H9 (cell line): ENCODE results near the gene LEF1. TPM values are rescaled to one million over a fixed set of nuclear protein-coding genes. Genes with fewer than 3 reads are reported as not detected.

ENCODE experiments used
- DNase-seq: peaks from one replicate; pipeline ENCODE4 v3.0.0-alpha.2; 2017
- H2AFZ ChIP-seq: one replicate; pipeline ENCODE4 v1.6.1; 2013; ENCODE audit warnings: mild to moderate bottlenecking, low read length, control low read depth, moderate library complexity
- H2AK5ac ChIP-seq: 2 replicates; pipeline ENCODE4 v1.6.1; 2013; ENCODE audit warnings: low read length, control low read depth, mixed read lengths; ENCODE audit not compliant: insufficient read length
- H2BK120ac ChIP-seq: one replicate; pipeline ENCODE4 v1.6.1; 2013; ENCODE audit warnings: low read depth, mild to moderate bottlenecking, low read length, control low read depth, inconsistent platforms; ENCODE audit not compliant: poor library complexity, severe bottlenecking
- H2BK12ac ChIP-seq: 2 replicates; pipeline ENCODE4 v1.6.1; 2013; ENCODE audit warnings: low read length, control low read depth, mixed read lengths, low read depth; ENCODE audit not compliant: insufficient read length
- H2BK15ac ChIP-seq: 2 replicates; pipeline ENCODE4 v1.6.1; 2013; ENCODE audit warnings: low read depth, low read length, control low read depth
- H2BK20ac ChIP-seq: one replicate; pipeline ENCODE4 v1.6.1; 2013; ENCODE audit warnings: low read depth, mild to moderate bottlenecking, low read length, control low read depth, inconsistent platforms; ENCODE audit not compliant: poor library complexity, severe bottlenecking
- H2BK5ac ChIP-seq: 2 replicates; pipeline ENCODE4 v1.6.1; 2013; ENCODE audit warnings: low read length, control low read depth, mixed read lengths; ENCODE audit not compliant: insufficient read length
- H3K14ac ChIP-seq: 2 replicates; pipeline ENCODE4 v1.6.1; 2013; ENCODE audit warnings: low read length, control low read depth; ENCODE audit not compliant: insufficient read depth
- H3K18ac ChIP-seq: 2 replicates; pipeline ENCODE4 v1.6.1; 2013; ENCODE audit warnings: low read depth, mild to moderate bottlenecking, mixed read lengths, low read length, control low read depth; ENCODE audit not compliant: insufficient read length
- H3K23ac ChIP-seq: 2 replicates; pipeline ENCODE4 v1.6.1; 2013; ENCODE audit warnings: low read length, control low read depth, mixed read lengths, low read depth; ENCODE audit not compliant: insufficient read length
- H3K23me2 ChIP-seq: 2 replicates; pipeline ENCODE4 v1.6.1; 2013; ENCODE audit warnings: low read depth, mild to moderate bottlenecking, mixed read lengths, low read length, control low read depth; ENCODE audit not compliant: insufficient read length, poor library complexity, severe bottlenecking
- H3K27ac ChIP-seq: 2 replicates; pipeline ENCODE4 v1.5.1; 2013; ENCODE audit warnings: low read length, control low read depth, mixed read lengths, low read depth; ENCODE audit not compliant: insufficient read length
- H3K27me3 ChIP-seq: 2 replicates; pipeline ENCODE4 v1.6.1; 2013; ENCODE audit warnings: low read length, control low read depth, inconsistent platforms; ENCODE audit not compliant: insufficient read depth
- H3K4ac ChIP-seq: 2 replicates; pipeline ENCODE4 v1.6.1; 2013; ENCODE audit warnings: low read depth, mild to moderate bottlenecking, control low read depth, inconsistent platforms, low read length, moderate library complexity
- H3K4me1 ChIP-seq: 2 replicates; pipeline ENCODE4 v1.6.1; 2013; ENCODE audit warnings: low read length, control low read depth, inconsistent platforms; ENCODE audit not compliant: insufficient read depth
- H3K4me2 ChIP-seq: 2 replicates; pipeline ENCODE4 v1.6.1; 2013; ENCODE audit warnings: low read length, control low read depth, mixed read lengths; ENCODE audit not compliant: insufficient read length, insufficient read depth
- H3K56ac ChIP-seq: 2 replicates; pipeline ENCODE4 v1.6.1; 2013; ENCODE audit warnings: low read depth, mild to moderate bottlenecking, mixed read lengths, low read length, control low read depth; ENCODE audit not compliant: insufficient read length
- H3K79me1 ChIP-seq: 2 replicates; pipeline ENCODE4 v1.6.1; 2013; ENCODE audit warnings: low read depth, mild to moderate bottlenecking, moderate library complexity, low read length, control low read depth, inconsistent platforms; ENCODE audit not compliant: insufficient read depth, poor library complexity, severe bottlenecking
- H3K79me2 ChIP-seq: 2 replicates; pipeline ENCODE4 v1.6.1; 2013; ENCODE audit warnings: low read length, control low read depth, inconsistent platforms; ENCODE audit not compliant: insufficient read depth
- H3K9ac ChIP-seq: 2 replicates; pipeline ENCODE4 v1.6.1; 2013; ENCODE audit warnings: low read length, control low read depth, mixed read lengths; ENCODE audit not compliant: insufficient read length; ENCODE audit errors: extremely low read depth
- H3K9me3 ChIP-seq: one replicate; pipeline ENCODE4 v1.6.1; 2013; ENCODE audit warnings: low read depth, low read length, inconsistent platforms; ENCODE audit not compliant: control insufficient read depth
- H3T11ph ChIP-seq: one replicate; pipeline ENCODE4 v1.6.1; 2013; ENCODE audit warnings: mild to moderate bottlenecking, low read length, control low read depth, inconsistent platforms
- H4K20me1 ChIP-seq: one replicate; pipeline ENCODE4 v1.6.1; 2013; ENCODE audit not compliant: control insufficient read depth, insufficient read length, insufficient read depth
- H4K5ac ChIP-seq: 2 replicates; pipeline ENCODE4 v1.6.1; 2013; ENCODE audit warnings: low read depth, mild to moderate bottlenecking, mixed read lengths, low read length, control low read depth; ENCODE audit not compliant: insufficient read length
- H4K8ac ChIP-seq: replicated peaks from 2 replicates; pipeline ENCODE4 v1.6.1; 2013; ENCODE audit warnings: low read length, control low read depth, mixed read lengths, low read depth; ENCODE audit not compliant: insufficient read length
- H4K91ac ChIP-seq: 2 replicates; pipeline ENCODE4 v1.6.1; 2013; ENCODE audit warnings: low read depth, mild to moderate bottlenecking, moderate library complexity, mixed read lengths, low read length, control low read depth; ENCODE audit not compliant: insufficient read length
- H3K27ac Mint-ChIP-seq, 3 experiments: 2 replicates in 2 of 3; 3 replicates in 1 of 3; pipeline ENCODE4 v1.8.0; 2020 to 2021; ENCODE audit warnings: mixed read lengths in 3 of 3, mild to moderate bottlenecking in 1 of 3, moderate library complexity in 1 of 3
- H3K27me3 Mint-ChIP-seq: 2 replicates; pipeline ENCODE4 v1.8.0; 2021; ENCODE audit warnings: low read depth, mild to moderate bottlenecking, moderate library complexity, mixed read lengths
- H3K36me3 Mint-ChIP-seq, 3 experiments: 2 replicates in 2 of 3; 3 replicates in 1 of 3; pipeline ENCODE4 v1.8.0; 2020 to 2021; ENCODE audit warnings: low read depth in 3 of 3, mixed read lengths in 3 of 3; ENCODE audit not compliant: insufficient read depth in 1 of 3
- H3K4me1 Mint-ChIP-seq, 2 experiments: 2 replicates each; pipeline ENCODE4 v1.8.0; 2020; ENCODE audit warnings: mixed read lengths in 2 of 2
- H3K4me3 Mint-ChIP-seq, 2 experiments: 2 replicates in 1 of 2; 3 replicates in 1 of 2; pipeline ENCODE4 v1.8.0; 2020 to 2021; ENCODE audit warnings: mild to moderate bottlenecking in 2 of 2, mixed read lengths in 2 of 2, moderate library complexity in 1 of 2
- H3K9me3 Mint-ChIP-seq, 2 experiments: 2 replicates in 1 of 2; 3 replicates in 1 of 2; pipeline ENCODE4 v1.8.0; 2020; ENCODE audit warnings: mild to moderate bottlenecking in 2 of 2, mixed read lengths in 2 of 2, moderate library complexity in 1 of 2
- WGBS: extraction: QIAGEN DNeasy Blood & Tissue Kit; methylation state at CpG from one replicate; pipeline ENCODE4 v1.1.7; 2013; ENCODE audit warnings: missing lambda C conversion rate, low lambda C conversion rate, mixed read lengths; ENCODE audit not compliant: insufficient read length; ENCODE audit errors: extremely low coverage; 5-methylcytosine and 5-hydroxymethylcytosine counted together
- total RNA-seq: library from RNA; stranded (reverse); gene quantifications from 2 replicates; pipeline ENCODE4 v1.2.1, GENCODE V29; 2021
- TF ChIP-seq, protein P1 (sequence below): fragments of 200-600 bp; sonication (generic); conservative IDR thresholded peaks from 3 replicates; pipeline ENCODE4 v1.8.0; 2021; ENCODE audit warnings: antibody characterized with exemption, mild to moderate bottlenecking

Gene LEF1
- total RNA-seq, 1 experiment from 2014 or later = 2.5 TPM

DNA sequence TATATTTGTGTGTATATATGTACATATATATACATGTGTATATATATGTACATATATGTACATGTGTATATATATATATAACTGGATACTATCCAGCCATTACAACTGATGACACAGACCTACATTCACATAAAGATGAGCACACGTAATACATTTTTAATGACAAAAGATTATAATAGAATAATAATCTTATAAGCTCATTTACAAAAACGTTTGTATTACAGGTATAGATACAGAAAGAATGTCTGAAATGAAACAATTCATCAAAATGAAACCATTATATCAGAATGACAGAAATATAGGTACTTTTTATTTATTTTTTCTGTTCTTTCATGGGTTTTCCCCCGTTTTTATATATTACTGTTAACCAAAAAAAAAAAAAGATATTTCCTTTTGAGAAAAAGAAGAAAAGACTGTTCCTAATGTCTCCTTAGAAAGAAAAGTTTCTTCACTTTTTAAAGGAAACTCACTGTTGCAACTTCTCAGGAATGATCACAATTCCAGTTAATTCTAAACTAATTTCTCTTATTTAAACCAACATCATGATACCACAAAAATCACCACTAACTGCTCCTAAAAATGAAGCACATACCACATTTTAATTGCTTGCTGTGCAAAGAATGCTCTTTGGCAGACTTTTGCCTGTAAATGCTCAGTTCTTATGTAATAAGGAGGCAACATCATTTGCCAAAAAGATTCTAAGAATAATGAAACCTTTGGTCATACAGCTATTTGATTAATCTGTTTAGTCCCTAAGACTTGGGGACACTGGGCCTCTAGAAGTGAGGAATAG lies 18.9 kb downstream of the LEF1 start:
- H3K27ac Mint-ChIP-seq = no peak overlapping the region
- H2BK120ac ChIP-seq = no peak overlapping the region
- peaks cover 8% of the 10 kb centered on the region in 2 experiments for H3K4me1 Mint-ChIP-seq
- no peak overlapping the region for H4K8ac ChIP-seq
- no peak overlapping the region for H2BK5ac ChIP-seq
- H3K27me3 ChIP-seq = no peaks in the 10 kb centered on the region
- no peak overlapping the region for H2BK20ac ChIP-seq
- DNase-seq = no peak
- H2AK5ac ChIP-seq = no peak overlapping the region
- H3K79me1 ChIP-seq = no peaks in the 10 kb centered on the region
- H3K18ac ChIP-seq = no peak overlapping the region
- no CpG with 5 or more reads among the region's 3 CpGs for WGBS
- H3K56ac ChIP-seq = no peak overlapping the region
- H3K4me1 ChIP-seq = no peaks in the 10 kb centered on the region
- no peak overlapping the region for H3K4me2 ChIP-seq
- no peaks in the 10 kb centered on the region for H3K9me3 Mint-ChIP-seq
- H2BK12ac ChIP-seq = no peak overlapping the region
- H2AFZ ChIP-seq = no peak overlapping the region
- no peak overlapping the region for H3K4ac ChIP-seq
- no peaks in the 10 kb centered on the region; a peak in 1 of 7 replicates for H3K36me3 Mint-ChIP-seq
- H3T11ph ChIP-seq = no peak overlapping the region
- H2BK15ac ChIP-seq = no peak overlapping the region
- no peaks in the 10 kb centered on the region for H3K23me2 ChIP-seq
- H4K91ac ChIP-seq = no peak overlapping the region
- H3K9me3 ChIP-seq = no peaks in the 10 kb centered on the region
- no peak overlapping the region for H3K14ac ChIP-seq
- H3K79me2 ChIP-seq = no peaks in the 10 kb centered on the region
- H3K23ac ChIP-seq = no peak overlapping the region
- no peaks in the 10 kb centered on the region for H4K20me1 ChIP-seq
- TF ChIP-seq, protein P1, sequence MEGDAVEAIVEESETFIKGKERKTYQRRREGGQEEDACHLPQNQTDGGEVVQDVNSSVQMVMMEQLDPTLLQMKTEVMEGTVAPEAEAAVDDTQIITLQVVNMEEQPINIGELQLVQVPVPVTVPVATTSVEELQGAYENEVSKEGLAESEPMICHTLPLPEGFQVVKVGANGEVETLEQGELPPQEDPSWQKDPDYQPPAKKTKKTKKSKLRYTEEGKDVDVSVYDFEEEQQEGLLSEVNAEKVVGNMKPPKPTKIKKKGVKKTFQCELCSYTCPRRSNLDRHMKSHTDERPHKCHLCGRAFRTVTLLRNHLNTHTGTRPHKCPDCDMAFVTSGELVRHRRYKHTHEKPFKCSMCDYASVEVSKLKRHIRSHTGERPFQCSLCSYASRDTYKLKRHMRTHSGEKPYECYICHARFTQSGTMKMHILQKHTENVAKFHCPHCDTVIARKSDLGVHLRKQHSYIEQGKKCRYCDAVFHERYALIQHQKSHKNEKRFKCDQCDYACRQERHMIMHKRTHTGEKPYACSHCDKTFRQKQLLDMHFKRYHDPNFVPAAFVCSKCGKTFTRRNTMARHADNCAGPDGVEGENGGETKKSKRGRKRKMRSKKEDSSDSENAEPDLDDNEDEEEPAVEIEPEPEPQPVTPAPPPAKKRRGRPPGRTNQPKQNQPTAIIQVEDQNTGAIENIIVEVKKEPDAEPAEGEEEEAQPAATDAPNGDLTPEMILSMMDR = no peak
- no peak overlapping the region for H3K27ac ChIP-seq
- peaks cover 62% of the 10 kb centered on the region for H3K27me3 Mint-ChIP-seq
- H3K4me3 Mint-ChIP-seq = no peak overlapping the region
- no peak overlapping the region for H4K5ac ChIP-seq
- H3K9ac ChIP-seq = no peak overlapping the region
